Measurements from ENCODE around the gene LRRC38.

LRRC38 gene

DNA sequence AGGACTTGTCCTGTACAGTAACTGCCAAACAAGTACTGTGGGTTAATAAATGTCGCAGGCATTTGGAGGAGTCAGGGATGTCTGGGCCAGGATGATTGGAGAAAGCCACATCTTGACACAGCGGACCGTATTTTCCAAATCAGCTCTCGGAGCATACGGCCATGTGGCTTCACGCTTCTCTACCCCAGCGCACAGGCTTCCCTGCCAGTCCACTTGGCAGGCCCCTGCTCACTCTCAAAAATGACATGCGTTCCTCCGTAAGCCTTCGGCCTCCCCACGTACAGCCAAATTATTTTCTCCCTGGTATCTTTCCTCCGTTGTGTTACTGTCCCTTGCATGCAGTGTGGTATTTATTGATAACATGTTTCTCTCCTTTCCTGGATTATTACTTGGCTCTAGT is 7.2 kb upstream of the LRRC38 start (continued):
- TF ChIP-seq, protein P1, sequence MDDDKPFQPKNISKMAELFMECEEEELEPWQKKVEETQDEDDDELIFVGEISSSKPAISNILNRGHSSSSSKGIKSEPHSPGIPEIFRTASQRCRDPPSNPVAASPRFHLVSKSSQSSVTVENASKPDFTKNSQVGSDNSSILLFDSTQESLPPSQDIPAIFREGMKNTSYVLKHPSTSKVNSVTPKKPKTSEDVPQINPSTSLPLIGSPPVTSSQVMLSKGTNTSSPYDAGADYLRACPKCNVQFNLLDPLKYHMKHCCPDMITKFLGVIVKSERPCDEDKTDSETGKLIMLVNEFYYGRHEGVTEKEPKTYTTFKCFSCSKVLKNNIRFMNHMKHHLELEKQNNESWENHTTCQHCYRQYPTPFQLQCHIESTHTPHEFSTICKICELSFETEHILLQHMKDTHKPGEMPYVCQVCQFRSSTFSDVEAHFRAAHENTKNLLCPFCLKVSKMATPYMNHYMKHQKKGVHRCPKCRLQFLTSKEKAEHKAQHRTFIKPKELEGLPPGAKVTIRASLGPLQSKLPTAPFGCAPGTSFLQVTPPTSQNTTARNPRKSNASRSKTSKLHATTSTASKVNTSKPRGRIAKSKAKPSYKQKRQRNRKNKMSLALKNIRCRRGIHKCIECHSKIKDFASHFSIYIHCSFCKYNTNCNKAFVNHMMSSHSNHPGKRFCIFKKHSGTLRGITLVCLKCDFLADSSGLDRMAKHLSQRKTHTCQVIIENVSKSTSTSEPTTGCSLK (tag by site-specific recombination; IDR thresholded peaks at IDR 0.05), result no peak
- TF ChIP-seq ZNF501 (tag by site-specific recombination; IDR thresholded peaks at IDR 0.05), result no peak
- TF ChIP-seq ZNF366 (tag by site-specific recombination; conservative IDR thresholded peaks at IDR 0.05), result no peak
- TF ChIP-seq SALL2 (tag by site-specific recombination; IDR thresholded peaks at IDR 0.05; ENCODE audit: borderline replicate concordance), result no peak
- TF ChIP-seq ZNF768 (tag by site-specific recombination; IDR thresholded peaks at IDR 0.05), result no peak
- no peak for TF ChIP-seq MZF1 (tag by site-specific recombination; IDR thresholded peaks at IDR 0.05; ENCODE audit: borderline replicate concordance)
- TF ChIP-seq, protein P2, sequence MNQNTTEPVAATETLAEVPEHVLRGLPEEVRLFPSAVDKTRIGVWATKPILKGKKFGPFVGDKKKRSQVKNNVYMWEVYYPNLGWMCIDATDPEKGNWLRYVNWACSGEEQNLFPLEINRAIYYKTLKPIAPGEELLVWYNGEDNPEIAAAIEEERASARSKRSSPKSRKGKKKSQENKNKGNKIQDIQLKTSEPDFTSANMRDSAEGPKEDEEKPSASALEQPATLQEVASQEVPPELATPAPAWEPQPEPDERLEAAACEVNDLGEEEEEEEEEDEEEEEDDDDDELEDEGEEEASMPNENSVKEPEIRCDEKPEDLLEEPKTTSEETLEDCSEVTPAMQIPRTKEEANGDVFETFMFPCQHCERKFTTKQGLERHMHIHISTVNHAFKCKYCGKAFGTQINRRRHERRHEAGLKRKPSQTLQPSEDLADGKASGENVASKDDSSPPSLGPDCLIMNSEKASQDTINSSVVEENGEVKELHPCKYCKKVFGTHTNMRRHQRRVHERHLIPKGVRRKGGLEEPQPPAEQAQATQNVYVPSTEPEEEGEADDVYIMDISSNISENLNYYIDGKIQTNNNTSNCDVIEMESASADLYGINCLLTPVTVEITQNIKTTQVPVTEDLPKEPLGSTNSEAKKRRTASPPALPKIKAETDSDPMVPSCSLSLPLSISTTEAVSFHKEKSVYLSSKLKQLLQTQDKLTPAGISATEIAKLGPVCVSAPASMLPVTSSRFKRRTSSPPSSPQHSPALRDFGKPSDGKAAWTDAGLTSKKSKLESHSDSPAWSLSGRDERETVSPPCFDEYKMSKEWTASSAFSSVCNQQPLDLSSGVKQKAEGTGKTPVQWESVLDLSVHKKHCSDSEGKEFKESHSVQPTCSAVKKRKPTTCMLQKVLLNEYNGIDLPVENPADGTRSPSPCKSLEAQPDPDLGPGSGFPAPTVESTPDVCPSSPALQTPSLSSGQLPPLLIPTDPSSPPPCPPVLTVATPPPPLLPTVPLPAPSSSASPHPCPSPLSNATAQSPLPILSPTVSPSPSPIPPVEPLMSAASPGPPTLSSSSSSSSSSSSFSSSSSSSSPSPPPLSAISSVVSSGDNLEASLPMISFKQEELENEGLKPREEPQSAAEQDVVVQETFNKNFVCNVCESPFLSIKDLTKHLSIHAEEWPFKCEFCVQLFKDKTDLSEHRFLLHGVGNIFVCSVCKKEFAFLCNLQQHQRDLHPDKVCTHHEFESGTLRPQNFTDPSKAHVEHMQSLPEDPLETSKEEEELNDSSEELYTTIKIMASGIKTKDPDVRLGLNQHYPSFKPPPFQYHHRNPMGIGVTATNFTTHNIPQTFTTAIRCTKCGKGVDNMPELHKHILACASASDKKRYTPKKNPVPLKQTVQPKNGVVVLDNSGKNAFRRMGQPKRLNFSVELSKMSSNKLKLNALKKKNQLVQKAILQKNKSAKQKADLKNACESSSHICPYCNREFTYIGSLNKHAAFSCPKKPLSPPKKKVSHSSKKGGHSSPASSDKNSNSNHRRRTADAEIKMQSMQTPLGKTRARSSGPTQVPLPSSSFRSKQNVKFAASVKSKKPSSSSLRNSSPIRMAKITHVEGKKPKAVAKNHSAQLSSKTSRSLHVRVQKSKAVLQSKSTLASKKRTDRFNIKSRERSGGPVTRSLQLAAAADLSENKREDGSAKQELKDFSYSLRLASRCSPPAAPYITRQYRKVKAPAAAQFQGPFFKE (tag by site-specific recombination; IDR thresholded peaks at IDR 0.05; ENCODE audit: borderline replicate concordance), result no peak
- TF ChIP-seq BCL11B (tag by site-specific recombination; IDR thresholded peaks at IDR 0.05; ENCODE audit: low read depth), result no peak

DNA sequence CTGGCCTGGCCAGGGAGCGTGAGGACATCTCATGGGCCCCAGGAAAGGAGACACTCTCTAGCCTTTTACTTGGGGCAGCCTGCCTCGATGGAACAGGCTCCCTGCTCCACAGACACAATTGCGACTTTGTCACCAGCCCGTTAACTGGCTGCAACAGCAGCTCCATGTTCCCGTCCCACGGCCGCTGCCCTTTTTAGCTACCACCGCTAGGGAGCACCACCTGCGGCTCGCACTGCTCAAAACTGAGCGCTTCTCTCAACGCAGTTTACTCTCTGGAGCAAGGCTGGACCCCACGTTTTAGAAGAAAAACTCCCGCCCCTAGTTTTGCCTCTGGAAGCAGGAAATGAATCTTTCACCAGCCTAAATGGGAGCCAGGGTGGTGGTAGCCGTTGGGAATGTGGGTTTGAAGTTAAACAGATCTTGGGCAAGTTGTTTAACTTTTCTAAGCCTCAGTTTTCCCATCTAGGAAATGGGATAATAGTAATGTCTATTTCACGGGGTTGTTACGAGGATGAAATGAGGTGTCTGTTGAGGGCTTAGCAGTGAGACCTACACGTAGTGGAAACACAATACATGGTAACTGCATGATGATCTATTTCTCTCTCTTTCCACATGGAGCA is 3.5 kb upstream of the LRRC38 start:
- no peak overlapping the region for H3K4me3 ChIP-seq (ENCODE audit: low read depth, low read length)
- ChIA-PET CTCF (interaction anchor here (0.5 to 1.2 kb wide), 5 partner anchors 40 to 676 kb away, joined by 3 to 5 read pairs (median 4); no protein-coding TSS in a partner anchor), POLR2A (no interaction called here)
- no peaks in the 10 kb centered on the region for H3K9me3 ChIP-seq (ENCODE audit: control insufficient read depth, insufficient read depth, low read depth, low read length)
- TF ChIP-seq, protein P3, sequence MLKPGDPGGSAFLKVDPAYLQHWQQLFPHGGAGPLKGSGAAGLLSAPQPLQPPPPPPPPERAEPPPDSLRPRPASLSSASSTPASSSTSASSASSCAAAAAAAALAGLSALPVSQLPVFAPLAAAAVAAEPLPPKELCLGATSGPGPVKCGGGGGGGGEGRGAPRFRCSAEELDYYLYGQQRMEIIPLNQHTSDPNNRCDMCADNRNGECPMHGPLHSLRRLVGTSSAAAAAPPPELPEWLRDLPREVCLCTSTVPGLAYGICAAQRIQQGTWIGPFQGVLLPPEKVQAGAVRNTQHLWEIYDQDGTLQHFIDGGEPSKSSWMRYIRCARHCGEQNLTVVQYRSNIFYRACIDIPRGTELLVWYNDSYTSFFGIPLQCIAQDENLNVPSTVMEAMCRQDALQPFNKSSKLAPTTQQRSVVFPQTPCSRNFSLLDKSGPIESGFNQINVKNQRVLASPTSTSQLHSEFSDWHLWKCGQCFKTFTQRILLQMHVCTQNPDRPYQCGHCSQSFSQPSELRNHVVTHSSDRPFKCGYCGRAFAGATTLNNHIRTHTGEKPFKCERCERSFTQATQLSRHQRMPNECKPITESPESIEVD (tag by site-specific recombination; IDR thresholded peaks at IDR 0.05), result no peak
- TF ChIP-seq ZBTB17 (tag by site-specific recombination; IDR thresholded peaks at IDR 0.05) (no peak), ZNF155 (tag by site-specific recombination; IDR thresholded peaks at IDR 0.05) (no peak), ZNF423 (tag by site-specific recombination; IDR thresholded peaks at IDR 0.05) (no peak), WT1 (tag by site-specific recombination; IDR thresholded peaks at IDR 0.05) (no peak), ZNF623 (tag by site-specific recombination; IDR thresholded peaks at IDR 0.05) (no peak), ZNF514 (tag by site-specific recombination; IDR thresholded peaks at IDR 0.05) (no peak), ZNF266 (tag by site-specific recombination; IDR thresholded peaks at IDR 0.05; ENCODE audit: low read depth) (no peak), ZNF558 (tag by site-specific recombination; IDR thresholded peaks at IDR 0.05) (no peak), ZNF19 (tag by site-specific recombination; IDR thresholded peaks at IDR 0.05; ENCODE audit: low read depth) (no peak), ZNF133 (tag by site-specific recombination; IDR thresholded peaks at IDR 0.05) (no peak)
- no peaks in the 10 kb centered on the region; the same call in 1 of the 2 replicates for H3K4me1 ChIP-seq (ENCODE audit: control insufficient read depth, insufficient read depth, low read length)
- no peaks in the 10 kb centered on the region for H3K36me3 ChIP-seq (ENCODE audit: control insufficient read depth in 2 of 2, insufficient read depth in 1 of 2, low read length in 2 of 2)
- H3K27ac ChIP-seq (ENCODE audit: extremely low read depth, low read depth, low read length), result no peak overlapping the region

Data from HEK293 (cell line).